Panc1 (cell line): ENCODE measurements around the gene C1orf87.

ENCODE experiments used
- TCF7L2 ChIP-seq: IDR thresholded peaks from 2 replicates; pipeline ENCODE4 v1.6.1; 2011; ENCODE audit warnings: mild to moderate bottlenecking, low read depth, low read length, inconsistent platforms
- TF ChIP-seq, protein P1 (sequence below): fragments of 450-650 bp; IDR thresholded peaks from 2 replicates; pipeline ENCODE4 v1.5.1; 2017; ENCODE audit warnings: mild to moderate bottlenecking
- TF ChIP-seq, protein P2 (sequence below), 2 experiments: IDR thresholded peaks; 2 replicates each; pipeline ENCODE4 v1.6.1; 2011 to 2012; ENCODE audit warnings: low read depth in 2 of 2, control low read depth in 1 of 2, low read length in 1 of 2, mild to moderate bottlenecking in 1 of 2, moderate library complexity in 1 of 2; ENCODE audit not compliant: insufficient read depth in 1 of 2

DNA sequence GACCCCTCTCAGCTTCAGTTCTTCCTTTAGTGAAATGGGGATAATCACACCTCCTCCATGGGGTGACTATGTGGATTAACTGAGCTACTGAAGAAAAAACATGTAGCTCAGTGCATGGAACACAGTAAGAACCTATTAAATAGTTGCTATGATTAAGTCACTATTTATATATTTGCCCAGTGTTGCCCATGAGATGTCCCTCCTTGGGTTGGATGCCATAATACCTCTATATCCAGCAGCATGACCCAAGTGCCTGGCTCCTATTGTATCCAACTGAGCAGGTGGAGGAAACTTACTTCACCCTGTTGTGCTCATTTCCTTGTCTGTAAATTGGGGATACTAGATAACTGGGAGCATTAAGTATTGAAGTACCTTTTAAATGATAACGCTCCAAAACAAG is 99.9 kb downstream of the C1orf87 start:
- TF ChIP-seq, protein P1, sequence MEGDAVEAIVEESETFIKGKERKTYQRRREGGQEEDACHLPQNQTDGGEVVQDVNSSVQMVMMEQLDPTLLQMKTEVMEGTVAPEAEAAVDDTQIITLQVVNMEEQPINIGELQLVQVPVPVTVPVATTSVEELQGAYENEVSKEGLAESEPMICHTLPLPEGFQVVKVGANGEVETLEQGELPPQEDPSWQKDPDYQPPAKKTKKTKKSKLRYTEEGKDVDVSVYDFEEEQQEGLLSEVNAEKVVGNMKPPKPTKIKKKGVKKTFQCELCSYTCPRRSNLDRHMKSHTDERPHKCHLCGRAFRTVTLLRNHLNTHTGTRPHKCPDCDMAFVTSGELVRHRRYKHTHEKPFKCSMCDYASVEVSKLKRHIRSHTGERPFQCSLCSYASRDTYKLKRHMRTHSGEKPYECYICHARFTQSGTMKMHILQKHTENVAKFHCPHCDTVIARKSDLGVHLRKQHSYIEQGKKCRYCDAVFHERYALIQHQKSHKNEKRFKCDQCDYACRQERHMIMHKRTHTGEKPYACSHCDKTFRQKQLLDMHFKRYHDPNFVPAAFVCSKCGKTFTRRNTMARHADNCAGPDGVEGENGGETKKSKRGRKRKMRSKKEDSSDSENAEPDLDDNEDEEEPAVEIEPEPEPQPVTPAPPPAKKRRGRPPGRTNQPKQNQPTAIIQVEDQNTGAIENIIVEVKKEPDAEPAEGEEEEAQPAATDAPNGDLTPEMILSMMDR = no peak
- TF ChIP-seq TCF7L2 = no peak
- TF ChIP-seq, protein P2, sequence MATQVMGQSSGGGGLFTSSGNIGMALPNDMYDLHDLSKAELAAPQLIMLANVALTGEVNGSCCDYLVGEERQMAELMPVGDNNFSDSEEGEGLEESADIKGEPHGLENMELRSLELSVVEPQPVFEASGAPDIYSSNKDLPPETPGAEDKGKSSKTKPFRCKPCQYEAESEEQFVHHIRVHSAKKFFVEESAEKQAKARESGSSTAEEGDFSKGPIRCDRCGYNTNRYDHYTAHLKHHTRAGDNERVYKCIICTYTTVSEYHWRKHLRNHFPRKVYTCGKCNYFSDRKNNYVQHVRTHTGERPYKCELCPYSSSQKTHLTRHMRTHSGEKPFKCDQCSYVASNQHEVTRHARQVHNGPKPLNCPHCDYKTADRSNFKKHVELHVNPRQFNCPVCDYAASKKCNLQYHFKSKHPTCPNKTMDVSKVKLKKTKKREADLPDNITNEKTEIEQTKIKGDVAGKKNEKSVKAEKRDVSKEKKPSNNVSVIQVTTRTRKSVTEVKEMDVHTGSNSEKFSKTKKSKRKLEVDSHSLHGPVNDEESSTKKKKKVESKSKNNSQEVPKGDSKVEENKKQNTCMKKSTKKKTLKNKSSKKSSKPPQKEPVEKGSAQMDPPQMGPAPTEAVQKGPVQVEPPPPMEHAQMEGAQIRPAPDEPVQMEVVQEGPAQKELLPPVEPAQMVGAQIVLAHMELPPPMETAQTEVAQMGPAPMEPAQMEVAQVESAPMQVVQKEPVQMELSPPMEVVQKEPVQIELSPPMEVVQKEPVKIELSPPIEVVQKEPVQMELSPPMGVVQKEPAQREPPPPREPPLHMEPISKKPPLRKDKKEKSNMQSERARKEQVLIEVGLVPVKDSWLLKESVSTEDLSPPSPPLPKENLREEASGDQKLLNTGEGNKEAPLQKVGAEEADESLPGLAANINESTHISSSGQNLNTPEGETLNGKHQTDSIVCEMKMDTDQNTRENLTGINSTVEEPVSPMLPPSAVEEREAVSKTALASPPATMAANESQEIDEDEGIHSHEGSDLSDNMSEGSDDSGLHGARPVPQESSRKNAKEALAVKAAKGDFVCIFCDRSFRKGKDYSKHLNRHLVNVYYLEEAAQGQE (IDR thresholded peaks at IDR 0.05; ENCODE audit: insufficient read depth in 1 of 2, low read depth in 2 of 2, low read length in 1 of 2) = no peak
